GM18520 (cell line): ENCODE data around the gene RAMP1.
"Not testable (repeated sequence)": the region's sequence is repeated elsewhere in the genome, so short reads cannot be mapped to it uniquely, and the experiment has no call there.

Source experiments
- ATAC-seq: cut with Tn5 transposase; IDR thresholded peaks from one replicate; pipeline ENCODE4 v1.9.1; 2021; ENCODE audit not compliant: unreplicated experiment

RAMP1 gene

GRCh38 chr2:237942513-237942899, 83.1 kb downstream of the RAMP1 start:
- no peak for ATAC-seq

GRCh38 chr2:237943395-237944094, 84.1 kb downstream of the RAMP1 start:
- ATAC-seq = no peak

GRCh38 chr2:237944302-237944701, 84.9 kb downstream of the RAMP1 start:
- ATAC-seq = no peak

- no peak for ATAC-seq
Observed at GRCh38 chr2:237946423-237946822, 87.0 kb downstream of the RAMP1 start.

GRCh38 chr2:237951354-237951753, 91.9 kb downstream of the RAMP1 start:
- ATAC-seq = not testable (repeated sequence)

GRCh38 chr2:237951878-237952277, 92.5 kb downstream of the RAMP1 start:
- no peak for ATAC-seq

GRCh38 chr2:237952851-237953250, 93.4 kb downstream of the RAMP1 start:
- no peak for ATAC-seq

GRCh38 chr2:237955640-237956401, 96.4 kb downstream of the RAMP1 start:
- ATAC-seq = no peak

- no peak for ATAC-seq
Observed at GRCh38 chr2:237956402-237956736, 96.9 kb downstream of the RAMP1 start.

GRCh38 chr2:237961637-237962036, 102.2 kb downstream of the RAMP1 start:
- no peak for ATAC-seq
